ENCODE data around the gene TCAF1.

GRCh38 chr7:143890558-143890957 is 11.4 kb downstream of the TCAF1 start:
- TF ChIP-seq CTCF (IDR thresholded peaks at IDR 0.05; ENCODE audit: low read depth, low read length, poor library complexity, severe bottlenecking) (no peak), EZH2phosphoT487 (IDR thresholded peaks at IDR 0.05; ENCODE audit: borderline replicate concordance, low read length) (no peak)
